CD4-positive, CD25-positive, alpha-beta regulatory T cell (primary cell): ENCODE data around the gene KRTAP22-2. TPM values are rescaled to one million over a fixed set of nuclear protein-coding genes. Genes with fewer than 3 reads are reported as not detected.

Experiments
- ATAC-seq, 2 donors: fragments of 150-1000 bp; cut with Tn5 transposase; one replicate each; pipeline ENCODE4 v1.10.0; 2021; ENCODE audit warnings: low read depth in 2 of 2, moderate number of reproducible peaks in 2 of 2, moderate library complexity in 1 of 2
- DNase-seq, 3 donors: peaks; one replicate each; pipeline versions ENCODE4 v3.0.0 to v3.0.0-alpha.2; 2012 to 2022; ENCODE audit warnings: mixed read lengths in 1 of 3
- H3K27ac ChIP-seq: one replicate; pipeline ENCODE4 v1.7.0; 2013; ENCODE audit warnings: mild to moderate bottlenecking, low read length; ENCODE audit not compliant: insufficient read depth, poor library complexity, severe bottlenecking
- H3K27me3 ChIP-seq: one replicate; pipeline ENCODE4 v1.7.0; 2013; ENCODE audit warnings: low read length; ENCODE audit not compliant: control insufficient read depth, insufficient read depth
- H3K36me3 ChIP-seq: one replicate; pipeline ENCODE4 v1.7.0; 2013; ENCODE audit warnings: mild to moderate bottlenecking, low read length, moderate library complexity; ENCODE audit not compliant: control insufficient read depth, insufficient read depth
- H3K4me1 ChIP-seq: 2 replicates; pipeline ENCODE4 v1.7.0; 2013; ENCODE audit warnings: mild to moderate bottlenecking, low read length; ENCODE audit not compliant: insufficient read depth, control insufficient read depth, poor library complexity, severe bottlenecking
- H3K4me3 ChIP-seq: one replicate; pipeline ENCODE4 v1.7.0; 2013; ENCODE audit warnings: low read depth, mild to moderate bottlenecking, low read length, moderate library complexity
- H3K9me3 ChIP-seq, 2 experiments: 1 replicate in 1 of 2; 2 replicates in 1 of 2; pipeline ENCODE4 v1.7.0; 2013; ENCODE audit warnings: low read length in 2 of 2, mild to moderate bottlenecking in 1 of 2, moderate library complexity in 1 of 2; ENCODE audit not compliant: control insufficient read depth in 2 of 2
- H3K27ac Mint-ChIP-seq, 3 donors: one replicate each; pipeline ENCODE4 v1.8.0; 2020 to 2022; ENCODE audit warnings: mild to moderate bottlenecking in 3 of 3, mixed read lengths in 3 of 3, moderate library complexity in 2 of 3
- H3K27me3 Mint-ChIP-seq: one replicate; pipeline ENCODE4 v1.8.0; 2022; ENCODE audit warnings: mild to moderate bottlenecking, mixed read lengths
- H3K36me3 Mint-ChIP-seq: one replicate; pipeline ENCODE4 v1.8.0; 2020; ENCODE audit warnings: mixed read lengths
- H3K4me1 Mint-ChIP-seq, 4 donors: one replicate each; pipeline ENCODE4 v1.8.0; 2020 to 2022; ENCODE audit warnings: mixed read lengths in 4 of 4, mild to moderate bottlenecking in 1 of 4
- H3K4me3 Mint-ChIP-seq, 4 donors: one replicate each; pipeline ENCODE4 v1.8.0; 2020 to 2022; ENCODE audit warnings: mild to moderate bottlenecking in 4 of 4, mixed read lengths in 4 of 4, moderate library complexity in 3 of 4
- H3K9me3 Mint-ChIP-seq, 7 donors: one replicate each; pipeline ENCODE4 v1.8.0; 2020 to 2022; ENCODE audit warnings: mixed read lengths in 7 of 7, mild to moderate bottlenecking in 3 of 7, moderate library complexity in 2 of 7
- polyA plus RNA-seq, 4 donors: library from polyadenylated mRNA; unstranded; fragments of 300-500 nt; fragmentation: Illumina TruSeq; gene quantifications; one replicate each; pipeline ENCODE4 v1.2.3, GENCODE V29; 2021
- total RNA-seq: library from RNA; stranded (reverse); gene quantifications from one replicate; pipeline ENCODE4 v1.2.3, GENCODE V29; 2022

Gene KRTAP22-2
- total and polyA plus RNA-seq, 5 donors from 2014 or later, result not detected

DNA sequence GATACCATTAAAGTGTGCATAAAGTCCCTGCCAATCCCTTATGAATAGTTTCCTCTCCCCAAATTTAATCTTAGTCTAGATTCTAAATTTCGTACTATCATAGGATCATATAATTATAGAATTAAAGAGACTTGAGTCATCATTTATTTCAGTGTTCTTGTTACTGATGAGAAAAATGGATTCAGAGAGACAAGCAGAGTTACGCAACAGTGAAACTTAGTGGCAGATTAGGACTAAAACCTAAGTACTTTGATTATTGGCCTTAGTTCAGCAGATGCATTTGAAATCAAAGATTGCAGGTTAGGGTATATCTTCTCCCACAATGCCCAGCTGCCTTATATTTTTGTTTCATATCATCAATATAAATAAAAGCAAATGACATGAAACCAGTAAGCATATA is 28.2 kb downstream of the KRTAP22-2 start:
- Mint-ChIP-seq H3K27ac (no peak overlapping the region), H3K4me1 (no peaks in the 10 kb centered on the region), H3K4me3 (no peak overlapping the region), H3K36me3 (no peaks in the 10 kb centered on the region), H3K27me3 (no peaks in the 10 kb centered on the region), H3K9me3 (peaks cover 0 to 5% (median 0%) of the 10 kb centered on the region in 7 donors)
- Histone ChIP-seq H3K4me3 (no peak overlapping the region), H3K4me1 (no peaks in the 10 kb centered on the region), H3K27me3 (no peaks in the 10 kb centered on the region), H3K27ac (no peak overlapping the region), H3K36me3 (no peaks in the 10 kb centered on the region), H3K9me3 (no peaks in the 10 kb centered on the region)
- no peak for ATAC-seq
- no peak for DNase-seq

DNA sequence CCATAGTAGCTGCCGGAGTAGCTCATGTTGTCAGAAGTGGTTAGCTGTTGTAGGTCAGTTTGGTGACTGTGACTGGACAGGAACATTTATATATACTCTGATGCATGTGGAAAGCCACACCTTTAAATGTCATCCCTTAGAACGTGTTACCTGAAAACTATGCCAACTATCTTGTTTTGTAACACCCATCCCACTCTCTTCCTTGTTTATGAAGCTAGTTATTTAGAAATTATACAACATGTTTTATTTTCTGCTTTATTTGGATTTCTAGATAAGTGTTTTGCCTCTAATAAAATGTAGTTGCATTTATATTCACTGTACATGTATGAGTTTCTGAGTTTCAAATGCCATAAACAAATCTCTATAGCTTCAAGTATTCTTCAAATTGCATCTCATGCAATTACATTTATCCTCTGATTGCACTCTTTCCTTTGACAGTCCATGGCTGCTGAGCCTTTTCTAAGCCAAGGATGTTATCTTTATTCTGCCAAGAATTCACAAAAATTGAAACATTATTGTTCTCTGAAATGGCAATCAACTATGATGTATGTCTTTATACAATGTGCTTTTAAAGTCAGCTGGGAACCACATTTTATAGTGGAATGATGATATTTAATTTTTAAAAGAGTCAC is 28.8 kb downstream of the KRTAP22-2 start, which contains the start of gene KRTAP19-7:
Gene KRTAP19-7 (minus strand): TSS at position 51 of the 632 bp plus-strand sequence. CDS start 25 bp downstream, at position 26.
- ATAC-seq, result no peak
- peaks cover 0 to 5% (median 0%) of the 10 kb centered on the region in 7 donors for H3K9me3 Mint-ChIP-seq
- Histone ChIP-seq H3K4me1 (no peaks in the 10 kb centered on the region), H3K36me3 (no peaks in the 10 kb centered on the region), H3K27ac (no peak within 1 kb of the TSS), H3K4me3 (no peak within 1 kb of the TSS), H3K9me3 (no peaks in the 10 kb centered on the region), H3K27me3 (no peaks in the 10 kb centered on the region)
- no peak for DNase-seq
- H3K27ac Mint-ChIP-seq, result no peak within 1 kb of the TSS
- no peaks in the 10 kb centered on the region for H3K4me1 Mint-ChIP-seq
- H3K36me3 Mint-ChIP-seq, result no peaks in the 10 kb centered on the region
- no peaks in the 10 kb centered on the region for H3K27me3 Mint-ChIP-seq
- no peak within 1 kb of the TSS for H3K4me3 Mint-ChIP-seq

- DNase-seq (no peak), ATAC-seq (no peak)
- Histone ChIP-seq H3K27me3 (no peaks in the 10 kb centered on the region), H3K4me1 (no peaks in the 10 kb centered on the region), H3K9me3 (no peaks in the 10 kb centered on the region), H3K4me3 (no peak overlapping the region), H3K36me3 (no peaks in the 10 kb centered on the region), H3K27ac (no peak overlapping the region)
- peaks cover 0 to 18% (median 2%) of the 10 kb centered on the region in 7 donors for H3K9me3 Mint-ChIP-seq
- no peaks in the 10 kb centered on the region for H3K4me1 Mint-ChIP-seq
- no peaks in the 10 kb centered on the region for H3K36me3 Mint-ChIP-seq
- no peak overlapping the region for H3K27ac Mint-ChIP-seq
- no peak overlapping the region for H3K4me3 Mint-ChIP-seq
- no peaks in the 10 kb centered on the region for H3K27me3 Mint-ChIP-seq
Observed at GRCh38 chr21:30555095-30555494, 35.1 kb downstream of the KRTAP22-2 start.

GRCh38 chr21:30552782-30553181 is 37.4 kb downstream of the KRTAP22-2 start:
- H3K27ac ChIP-seq, result no peak overlapping the region
- Mint-ChIP-seq H3K4me3 (no peak overlapping the region), H3K27me3 (no peaks in the 10 kb centered on the region), H3K4me1 (no peaks in the 10 kb centered on the region), H3K27ac (no peak overlapping the region), H3K9me3 (peaks cover 0 to 20% (median 2%) of the 10 kb centered on the region in 7 donors), H3K36me3 (no peaks in the 10 kb centered on the region)
- ATAC-seq, result no peak
- no peak overlapping the region for H3K4me3 ChIP-seq
- no peaks in the 10 kb centered on the region for H3K27me3 ChIP-seq
- no peaks in the 10 kb centered on the region for H3K9me3 ChIP-seq
- no peak for DNase-seq
- no peaks in the 10 kb centered on the region for H3K4me1 ChIP-seq
- H3K36me3 ChIP-seq, result no peaks in the 10 kb centered on the region

- Mint-ChIP-seq H3K4me3 (no peak within 1 kb of the TSS), H3K27me3 (no peaks in the 10 kb centered on the region), H3K4me1 (no peaks in the 10 kb centered on the region), H3K9me3 (peaks cover 0 to 2% (median 0%) of the 10 kb centered on the region in 7 donors), H3K27ac (no peak within 1 kb of the TSS), H3K36me3 (no peaks in the 10 kb centered on the region)
- DNase-seq (no peak), ATAC-seq (no peak)
- Histone ChIP-seq H3K4me1 (no peaks in the 10 kb centered on the region), H3K27ac (no peak within 1 kb of the TSS), H3K4me3 (no peak within 1 kb of the TSS), H3K9me3 (no peaks in the 10 kb centered on the region), H3K27me3 (no peaks in the 10 kb centered on the region), H3K36me3 (no peaks in the 10 kb centered on the region)
Observed at GRCh38 chr21:30541764-30542163, 48.4 kb downstream of the KRTAP22-2 start, which contains the start of gene KRTAP19-6. Gene KRTAP19-6, minus strand, starts transcription at chr21:30541864. Its CDS starts 31 bp downstream, at chr21:30541833.

Other genes with a start within 250 kb of the KRTAP22-2 start
- not detected for gene KRTAP23-1, start 241.8 kb downstream of the KRTAP22-2 start, total RNA-seq
- not detected for gene KRTAP23-1, start 241.8 kb downstream of the KRTAP22-2 start, polyA plus RNA-seq
- not detected for gene KRTAP13-2, start 218.1 kb downstream of the KRTAP22-2 start, total RNA-seq
- not detected for gene KRTAP13-2, start 218.1 kb downstream of the KRTAP22-2 start, polyA plus RNA-seq
- not detected for gene KRTAP13-1, start 194.4 kb downstream of the KRTAP22-2 start, total RNA-seq
- not detected for gene KRTAP13-1, start 194.4 kb downstream of the KRTAP22-2 start, polyA plus RNA-seq
- gene KRTAP13-3, start 164.5 kb downstream of the KRTAP22-2 start, total RNA-seq, result not detected
- gene KRTAP13-3, start 164.5 kb downstream of the KRTAP22-2 start, polyA plus RNA-seq, result not detected
- gene KRTAP13-4, start 160.2 kb downstream of the KRTAP22-2 start, total RNA-seq, result not detected
- not detected for gene KRTAP13-4, start 160.2 kb downstream of the KRTAP22-2 start, polyA plus RNA-seq
- not detected for gene KRTAP15-1, start 150.1 kb downstream of the KRTAP22-2 start, total RNA-seq
- gene KRTAP15-1, start 150.1 kb downstream of the KRTAP22-2 start, polyA plus RNA-seq, result not detected
- not detected for gene KRTAP19-1, start 110.0 kb downstream of the KRTAP22-2 start, total RNA-seq
- not detected for gene KRTAP19-1, start 110.0 kb downstream of the KRTAP22-2 start, polyA plus RNA-seq
- gene KRTAP19-2, start 103.0 kb downstream of the KRTAP22-2 start, total RNA-seq, result not detected
- gene KRTAP19-2, start 103.0 kb downstream of the KRTAP22-2 start, polyA plus RNA-seq, result not detected
- gene KRTAP19-3, start 98.4 kb downstream of the KRTAP22-2 start, total RNA-seq, result not detected
- not detected for gene KRTAP19-3, start 98.4 kb downstream of the KRTAP22-2 start, polyA plus RNA-seq
- not detected for gene KRTAP19-4, start 93.2 kb downstream of the KRTAP22-2 start, total RNA-seq
- gene KRTAP19-4, start 93.2 kb downstream of the KRTAP22-2 start, polyA plus RNA-seq, result not detected
- gene KRTAP19-5, start 88.3 kb downstream of the KRTAP22-2 start, total RNA-seq, result not detected
- not detected for gene KRTAP19-5, start 88.3 kb downstream of the KRTAP22-2 start, polyA plus RNA-seq
- not detected for gene KRTAP19-6, start 48.5 kb downstream of the KRTAP22-2 start, total RNA-seq
- gene KRTAP19-6, start 48.5 kb downstream of the KRTAP22-2 start, polyA plus RNA-seq, result not detected
- gene KRTAP19-7, start 29.1 kb downstream of the KRTAP22-2 start, total RNA-seq, result not detected
- not detected for gene KRTAP19-7, start 29.1 kb downstream of the KRTAP22-2 start, polyA plus RNA-seq
- not detected for gene KRTAP6-3, start 2.0 kb upstream of the KRTAP22-2 start, total RNA-seq
- not detected for gene KRTAP6-3, start 2.0 kb upstream of the KRTAP22-2 start, polyA plus RNA-seq
- not detected for gene KRTAP6-2, start 8.5 kb upstream of the KRTAP22-2 start, total RNA-seq
- gene KRTAP6-2, start 8.5 kb upstream of the KRTAP22-2 start, polyA plus RNA-seq, result not detected
- gene KRTAP22-1, start 10.7 kb upstream of the KRTAP22-2 start, total RNA-seq, result not detected
- gene KRTAP22-1, start 10.7 kb upstream of the KRTAP22-2 start, polyA plus RNA-seq, result not detected
- gene KRTAP6-1, start 23.5 kb upstream of the KRTAP22-2 start, total RNA-seq, result not detected
- not detected for gene KRTAP6-1, start 23.5 kb upstream of the KRTAP22-2 start, polyA plus RNA-seq
- gene KRTAP20-1, start 26.0 kb upstream of the KRTAP22-2 start, total RNA-seq, result not detected
- not detected for gene KRTAP20-1, start 26.0 kb upstream of the KRTAP22-2 start, polyA plus RNA-seq
- not detected for gene KRTAP20-4, start 30.2 kb upstream of the KRTAP22-2 start, total RNA-seq
- gene KRTAP20-4, start 30.2 kb upstream of the KRTAP22-2 start, polyA plus RNA-seq, result not detected
- not detected for gene KRTAP20-2, start 44.8 kb upstream of the KRTAP22-2 start, total RNA-seq
- gene KRTAP20-2, start 44.8 kb upstream of the KRTAP22-2 start, polyA plus RNA-seq, result not detected
- gene KRTAP20-3, start 52.5 kb upstream of the KRTAP22-2 start, total RNA-seq, result not detected
- not detected for gene KRTAP20-3, start 52.5 kb upstream of the KRTAP22-2 start, polyA plus RNA-seq
- not detected for gene KRTAP21-3, start 128.4 kb upstream of the KRTAP22-2 start, total RNA-seq
- not detected for gene KRTAP21-3, start 128.4 kb upstream of the KRTAP22-2 start, polyA plus RNA-seq
- gene KRTAP21-2, start 156.9 kb upstream of the KRTAP22-2 start, total RNA-seq, result not detected
- gene KRTAP21-2, start 156.9 kb upstream of the KRTAP22-2 start, polyA plus RNA-seq, result not detected
- not detected for gene KRTAP21-1, start 165.0 kb upstream of the KRTAP22-2 start, total RNA-seq
- not detected for gene KRTAP21-1, start 165.0 kb upstream of the KRTAP22-2 start, polyA plus RNA-seq
- gene KRTAP8-1, start 222.9 kb upstream of the KRTAP22-2 start, total RNA-seq, result not detected
- not detected for gene KRTAP8-1, start 222.9 kb upstream of the KRTAP22-2 start, polyA plus RNA-seq
- gene KRTAP7-1, start 239.4 kb upstream of the KRTAP22-2 start, total RNA-seq, result not detected
- gene KRTAP7-1, start 239.4 kb upstream of the KRTAP22-2 start, polyA plus RNA-seq, result not detected